ENCODE results near the gene COX10.
"Not testable (repeated sequence)": the region's sequence is repeated elsewhere in the genome, so short reads cannot be mapped to it uniquely, and the experiment has no call there.

The COX10 gene

DNA sequence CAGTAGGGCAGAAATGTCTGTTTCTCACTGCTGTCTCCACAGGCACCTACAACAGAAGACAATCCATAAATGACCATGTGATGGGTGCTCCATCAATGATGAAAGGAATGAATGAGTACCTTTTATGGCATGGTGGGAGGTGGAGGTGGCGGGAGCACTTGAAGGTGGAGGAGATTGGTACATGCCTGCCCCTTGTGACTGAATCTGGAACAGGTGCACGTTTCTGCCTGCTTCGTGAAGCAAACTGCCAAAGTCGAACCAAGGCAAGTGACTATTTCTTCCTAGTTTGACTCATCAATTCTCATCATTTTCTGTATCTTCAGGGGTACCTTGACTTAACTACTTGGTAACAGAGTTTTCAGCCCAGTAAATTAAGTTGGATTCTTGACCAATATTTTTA is 141.9 kb downstream of the COX10 start:
- no peak for DNase-seq

DNA sequence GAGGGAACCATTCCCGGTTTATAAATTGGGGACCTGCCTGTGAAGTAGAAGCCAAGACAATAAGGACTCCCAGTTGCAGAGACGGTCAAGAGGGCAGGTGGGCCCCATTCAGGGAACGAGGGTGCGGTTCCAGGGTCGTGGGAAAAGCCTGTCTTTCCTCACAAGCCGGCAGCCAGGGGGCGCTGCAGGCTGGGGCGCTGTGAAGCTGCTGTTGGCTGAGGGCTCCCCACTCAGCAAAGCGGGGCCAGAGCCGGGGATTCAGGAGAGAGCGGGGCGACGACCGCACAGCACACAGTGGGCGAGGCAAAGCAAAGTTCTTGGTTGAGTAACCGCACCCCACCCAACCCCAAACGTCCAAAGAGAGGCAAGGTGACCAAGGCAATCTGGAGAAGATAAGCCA is 142.5 kb downstream of the COX10 start:
- no peak for DNase-seq

DNA sequence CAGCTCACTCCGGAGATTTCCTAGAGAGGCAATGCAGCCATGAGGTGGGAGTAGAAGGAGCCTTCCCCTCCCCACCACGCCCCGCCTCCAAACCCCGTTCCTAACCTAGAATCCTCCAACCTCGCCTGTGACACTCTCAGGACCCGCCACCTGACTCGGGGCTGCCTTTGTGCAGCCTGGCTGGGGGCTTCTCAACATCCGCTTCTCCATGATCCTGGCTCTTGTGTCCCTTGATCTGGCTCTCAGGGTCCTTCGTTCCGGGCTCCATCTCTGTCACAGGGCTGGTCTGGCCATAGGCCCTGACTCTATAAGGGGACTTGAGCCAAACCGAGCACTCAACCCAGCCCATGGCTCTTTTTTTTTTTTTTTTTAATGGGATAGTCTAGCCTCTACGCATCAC is 143.1 kb downstream of the COX10 start:
- DNase-seq = no peak

DNA sequence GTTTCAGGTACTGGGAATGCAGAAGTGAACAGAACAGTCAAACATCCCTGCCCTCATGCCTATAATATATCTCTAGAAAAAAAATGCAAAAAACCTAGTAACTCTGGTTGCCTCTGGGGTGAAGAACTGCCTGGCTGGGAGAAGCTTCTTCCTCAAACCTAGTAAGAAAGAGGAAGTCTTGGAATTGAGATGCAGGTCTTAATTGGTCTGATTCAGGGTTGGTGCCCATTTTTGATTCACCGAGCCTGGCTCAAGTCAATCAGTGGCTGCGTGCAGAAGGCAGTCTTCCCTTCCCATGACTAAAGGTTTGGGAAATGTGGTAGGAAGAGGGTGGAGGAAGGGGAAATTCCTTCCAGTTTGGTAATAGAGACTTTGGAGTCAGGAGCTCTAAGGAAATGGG is 145.0 kb downstream of the COX10 start:
- no peak for DNase-seq

DNA sequence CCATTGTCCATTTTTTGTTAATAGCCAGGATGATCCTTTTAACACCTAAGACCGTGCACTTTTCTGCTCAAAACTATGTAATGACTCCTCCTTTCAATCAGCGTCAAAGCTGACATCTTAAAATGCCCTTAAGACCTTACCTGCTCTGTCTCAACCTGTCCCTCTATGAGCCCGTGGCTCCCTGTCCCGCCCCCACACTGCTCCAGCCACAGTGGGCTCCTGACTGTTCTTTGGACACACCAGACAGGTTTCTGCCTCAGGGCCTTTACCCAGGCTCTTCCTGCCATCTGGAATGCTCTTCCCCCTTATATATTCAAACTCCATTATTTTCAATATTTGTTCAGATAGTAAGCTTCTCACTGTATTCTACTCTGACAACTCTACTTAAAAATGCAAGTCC is 153.3 kb downstream of the COX10 start:
- no peak for DNase-seq

DNA sequence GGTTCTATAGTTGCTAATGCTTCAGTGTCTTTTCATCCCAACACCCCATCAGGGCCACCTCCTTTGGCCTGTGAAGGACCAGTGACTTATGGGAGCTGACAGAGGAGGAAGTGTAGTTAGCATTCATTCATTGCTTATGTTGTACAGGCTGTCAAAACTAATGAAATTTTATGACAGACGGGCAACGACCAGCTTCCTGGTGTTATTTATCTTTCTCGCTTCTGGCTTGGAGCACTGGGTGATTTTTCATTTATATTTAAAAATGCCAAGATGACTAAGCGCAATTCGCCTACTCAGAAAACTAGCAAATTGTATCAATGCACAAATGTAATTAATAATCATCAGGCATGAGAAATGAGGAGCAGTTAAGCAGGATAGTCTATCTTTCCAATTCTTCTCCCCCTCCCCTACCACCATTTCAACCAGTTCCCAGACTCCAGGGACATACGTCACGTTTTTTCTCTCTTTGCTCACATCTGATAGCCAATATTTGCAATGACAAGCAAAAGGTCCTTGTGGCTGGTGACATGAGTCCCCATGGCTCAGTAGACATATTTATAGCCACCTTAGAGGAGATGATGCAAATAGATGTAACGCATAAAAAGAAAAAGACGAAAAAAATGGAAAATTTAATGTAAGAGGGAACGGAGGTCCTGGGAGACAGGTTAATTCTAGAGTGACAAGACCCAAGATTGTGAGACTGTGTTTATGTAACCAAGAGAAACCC is 156.1 kb downstream of the COX10 start:
- no peak for DNase-seq

DNA sequence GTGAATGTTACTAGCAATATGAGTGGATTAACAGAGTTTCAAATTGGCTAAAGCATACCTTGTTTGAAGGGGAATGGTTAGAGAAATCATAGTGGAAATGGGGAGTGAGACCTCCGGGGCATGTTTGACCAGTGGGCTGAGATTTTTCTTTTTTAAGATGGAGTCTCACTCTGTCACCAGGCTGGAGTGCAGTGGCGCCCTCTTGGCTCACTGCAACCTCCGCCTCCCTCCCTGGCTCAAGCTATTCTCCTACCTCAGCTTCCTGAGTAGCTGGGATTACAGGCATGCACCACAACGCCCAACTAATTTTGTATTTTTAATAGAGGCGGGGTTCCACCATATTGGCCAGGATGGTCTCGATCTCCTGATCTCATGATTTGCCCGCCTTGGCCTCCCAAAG is 157.7 kb downstream of the COX10 start:
- DNase-seq = no peak

DNA sequence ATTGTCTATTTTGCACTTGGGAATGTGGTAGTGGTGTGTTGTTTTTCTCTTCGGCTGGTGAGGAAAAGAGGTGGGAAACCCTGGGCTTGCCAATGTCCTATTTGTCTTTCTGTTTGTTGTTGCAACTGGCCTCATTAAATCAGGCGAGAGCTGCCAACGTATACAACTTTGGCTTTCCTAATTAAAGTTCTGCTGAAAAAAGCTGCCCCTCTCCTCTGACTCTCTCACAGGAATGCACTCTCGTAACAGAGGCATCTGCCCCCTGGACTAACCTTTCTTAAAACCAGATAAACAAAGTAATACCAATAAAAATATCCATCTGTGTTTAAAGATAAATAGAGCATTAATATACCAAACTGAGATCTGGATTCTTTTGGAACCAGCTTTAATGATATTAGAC is 159.6 kb downstream of the COX10 start:
- DNase-seq = no peak

DNA sequence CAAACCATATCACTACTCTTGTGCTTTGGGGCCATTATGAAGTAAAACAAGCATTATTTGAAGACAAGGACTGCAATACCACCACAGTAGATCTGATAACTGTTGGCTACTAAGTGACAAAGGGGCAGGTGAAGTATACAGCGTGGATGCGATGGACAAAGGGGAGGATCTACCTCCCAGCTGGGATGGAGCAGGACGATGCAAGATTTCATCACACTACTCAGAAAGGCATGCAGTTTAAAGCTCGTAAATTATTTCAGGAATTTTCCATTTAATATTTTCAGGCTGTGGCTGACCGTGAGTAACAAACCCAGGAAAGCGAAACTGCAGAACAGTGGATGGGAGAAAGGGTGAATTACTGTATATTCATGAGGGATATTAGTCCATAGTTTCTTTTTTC is 161.9 kb downstream of the COX10 start:
- DNase-seq = not testable (repeated sequence)

DNA sequence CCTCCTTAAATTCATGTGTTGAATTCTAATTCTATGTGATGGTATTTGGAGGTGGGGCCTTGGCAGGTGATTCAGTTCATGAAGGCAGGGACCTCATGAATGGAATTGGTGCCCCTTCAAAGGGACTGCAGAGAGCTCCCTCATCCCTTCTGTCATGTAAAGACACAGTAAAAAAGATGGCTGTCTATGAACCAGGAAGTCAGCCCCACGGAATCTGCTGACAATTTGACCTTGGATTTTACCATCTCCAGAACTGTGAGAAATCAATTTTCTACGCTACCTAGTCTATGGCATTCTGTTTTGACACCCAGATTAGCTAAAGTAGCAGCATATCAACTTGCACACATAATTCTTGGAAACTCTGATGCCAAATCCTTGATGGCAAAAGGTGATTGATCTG is 165.7 kb downstream of the COX10 start:
- DNase-seq = not testable (repeated sequence)

DNA sequence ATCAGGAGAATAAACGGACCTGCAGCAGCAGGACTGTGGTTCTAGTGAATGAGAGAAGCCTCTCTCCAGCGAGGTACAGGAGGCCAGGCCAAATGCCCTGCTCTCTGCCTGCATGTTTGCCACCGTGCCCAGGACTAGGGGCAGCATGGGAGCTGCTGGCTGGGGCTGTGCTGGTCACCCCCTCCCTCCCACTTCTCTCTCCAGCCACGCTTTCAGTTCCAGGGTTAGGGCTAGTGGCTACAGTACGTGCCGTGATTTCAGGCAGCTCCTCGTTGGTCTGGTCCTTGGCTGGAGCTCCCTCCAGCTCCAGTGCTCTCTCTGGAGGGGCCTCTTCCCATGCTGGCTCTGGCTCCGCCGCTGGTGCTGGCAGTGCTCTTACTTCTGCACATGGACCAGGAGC is 166.7 kb downstream of the COX10 start:
- DNase-seq = not testable (repeated sequence)

DNA sequence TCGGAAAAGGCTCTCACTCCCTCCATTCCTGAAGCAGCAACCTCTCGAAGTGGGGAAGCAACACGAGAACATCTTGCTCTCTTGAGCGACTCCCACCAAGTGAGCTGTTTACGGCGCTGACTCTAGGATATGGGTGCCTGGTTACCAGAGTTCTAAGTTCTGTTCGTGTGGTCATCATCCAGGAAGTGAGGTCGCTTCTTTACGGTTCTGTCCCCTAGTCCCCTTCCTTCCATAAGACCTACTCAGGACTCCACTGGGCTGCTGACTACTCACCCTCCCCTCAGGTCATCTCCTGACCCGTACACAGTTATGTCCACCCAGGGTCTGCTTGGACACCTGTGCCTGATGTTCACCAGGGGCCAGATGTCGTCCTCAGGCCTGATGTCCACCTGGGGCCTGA is 167.5 kb downstream of the COX10 start, which contains the start of gene CDRT15:
Gene CDRT15, minus strand, starts transcription at position 101 of the 400 bp plus-strand sequence. Its CDS starts 29 bp downstream, at position 72.
- not testable (repeated sequence) for DNase-seq

DNA sequence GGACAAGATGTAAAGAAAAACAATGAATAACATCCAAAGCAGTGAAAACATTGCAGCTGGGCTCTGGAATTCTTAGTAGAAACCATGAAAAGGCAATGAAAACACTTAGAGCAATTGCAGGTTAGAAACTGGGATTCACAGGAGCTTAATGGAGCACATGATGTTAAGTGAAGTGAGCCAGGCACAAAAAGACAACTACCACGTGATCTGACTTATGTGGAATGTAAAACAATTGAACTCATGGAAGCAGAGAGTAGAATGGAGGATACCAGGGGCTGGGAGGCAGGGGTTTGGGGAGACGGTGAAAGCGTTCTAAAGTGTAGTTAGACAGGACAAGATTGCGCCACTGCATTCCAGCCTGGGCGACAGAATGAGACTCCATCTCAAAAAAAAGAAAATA is 170.0 kb downstream of the COX10 start:
- DNase-seq = not testable (repeated sequence)

DNA sequence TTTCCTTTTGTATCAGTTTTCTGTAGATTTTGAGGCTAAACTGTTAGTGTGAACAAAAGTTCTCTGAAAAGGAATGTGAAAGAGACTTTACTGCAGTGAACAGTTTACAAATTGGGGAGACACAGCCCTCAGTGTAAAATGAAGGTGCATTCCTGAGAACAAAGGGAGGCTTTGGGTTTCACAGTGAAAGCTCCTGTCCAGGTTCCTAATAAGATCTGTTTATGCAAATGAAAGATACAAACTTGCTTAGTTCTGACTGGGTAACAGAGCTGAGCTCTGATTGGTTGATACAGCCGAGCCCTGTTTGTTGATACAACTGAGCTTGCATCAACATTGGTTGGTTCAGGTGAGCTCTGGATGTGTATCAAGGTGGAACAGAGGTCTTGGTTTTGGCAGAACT is 175.7 kb downstream of the COX10 start:
- peak; percentile 20 for DNase-seq

DNA sequence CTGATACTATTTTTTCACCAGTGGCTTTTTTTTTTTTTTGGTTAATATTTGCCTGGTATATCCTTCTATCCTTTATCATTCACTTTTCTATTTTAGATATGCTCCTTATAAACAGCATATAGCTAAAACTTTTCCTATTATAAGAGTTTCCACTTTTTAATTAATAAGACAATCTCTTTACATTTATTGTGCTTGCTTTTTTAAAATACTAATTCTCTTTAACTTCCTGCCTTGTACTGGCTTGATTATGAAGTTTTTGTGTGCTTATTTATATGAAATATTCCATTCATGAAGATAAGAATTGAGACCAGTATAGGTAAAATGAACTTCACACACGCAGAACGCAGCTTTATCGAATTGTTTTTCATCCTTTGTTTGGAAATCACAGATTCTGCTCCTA is 176.3 kb downstream of the COX10 start:
- no peak for DNase-seq
